Erythroblast (primary cell): ENCODE results near the gene SPEF2.

Experiments
- GATA1 ChIP-seq: IDR thresholded peaks from 2 replicates; pipeline ENCODE4 v1.6.1; 2011; ENCODE audit warnings: low read depth, mild to moderate bottlenecking, control low read depth, low read length, moderate library complexity
- POLR2A ChIP-seq: IDR thresholded peaks from 2 replicates; pipeline ENCODE4 v1.6.1; 2011; ENCODE audit warnings: mild to moderate bottlenecking, low read length

DNA sequence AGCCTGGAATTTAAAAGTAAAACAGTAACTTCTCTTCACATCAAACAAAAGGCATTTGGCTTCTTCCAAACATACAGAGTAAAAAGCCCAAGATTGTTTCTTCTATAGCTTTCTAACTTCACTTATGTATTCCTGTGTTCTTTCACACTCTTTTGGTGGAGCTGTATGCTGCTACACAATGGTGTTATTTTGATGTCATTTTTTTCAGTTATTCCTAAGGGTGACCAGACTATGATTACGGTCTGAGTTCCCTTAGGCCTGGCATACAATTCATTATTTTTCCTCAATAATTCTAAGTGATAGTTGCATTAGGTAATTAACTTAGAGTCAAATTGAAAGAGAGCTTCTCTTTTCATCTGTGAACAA lies 172.8 kb downstream of the SPEF2 start:
- no peak for TF ChIP-seq POLR2A
- TF ChIP-seq GATA1: no peak
